Nephron (organoid): Measurements from ENCODE around the gene DRAM1.
"Not testable (repeated sequence)": the region's sequence is repeated elsewhere in the genome, so short reads cannot be mapped to it uniquely, and the experiment has no call there.

Source experiments
- H3K27ac Mint-ChIP-seq, 3 experiments: 2 replicates each; pipeline ENCODE4 v1.8.0; 2020; ENCODE audit warnings: mixed read lengths in 3 of 3, mild to moderate bottlenecking in 2 of 3, moderate library complexity in 1 of 3
- H3K27me3 Mint-ChIP-seq: 2 replicates; pipeline ENCODE4 v1.8.0; 2021; ENCODE audit warnings: low read depth, mild to moderate bottlenecking, moderate library complexity, mixed read lengths
- H3K36me3 Mint-ChIP-seq: 2 replicates; pipeline ENCODE4 v1.8.0; 2020; ENCODE audit warnings: low read depth, mixed read lengths
- H3K4me1 Mint-ChIP-seq: 2 replicates; pipeline ENCODE4 v1.8.0; 2020; ENCODE audit warnings: mixed read lengths
- H3K4me3 Mint-ChIP-seq, 3 experiments: 2 replicates each; pipeline ENCODE4 v1.8.0; 2020; ENCODE audit warnings: mild to moderate bottlenecking in 3 of 3, mixed read lengths in 3 of 3, moderate library complexity in 2 of 3
- H3K9me3 Mint-ChIP-seq: 2 replicates; pipeline ENCODE4 v1.8.0; 2020; ENCODE audit warnings: mixed read lengths
- TF ChIP-seq, protein P1 (sequence below), 3 experiments: fragments of 200-600 bp; sonication (generic); IDR thresholded peaks; one replicate each; pipeline ENCODE4 v1.5.0; 2021; ENCODE audit warnings: antibody characterized with exemption in 3 of 3; ENCODE audit not compliant: unreplicated experiment in 3 of 3

Gene DRAM1

DNA sequence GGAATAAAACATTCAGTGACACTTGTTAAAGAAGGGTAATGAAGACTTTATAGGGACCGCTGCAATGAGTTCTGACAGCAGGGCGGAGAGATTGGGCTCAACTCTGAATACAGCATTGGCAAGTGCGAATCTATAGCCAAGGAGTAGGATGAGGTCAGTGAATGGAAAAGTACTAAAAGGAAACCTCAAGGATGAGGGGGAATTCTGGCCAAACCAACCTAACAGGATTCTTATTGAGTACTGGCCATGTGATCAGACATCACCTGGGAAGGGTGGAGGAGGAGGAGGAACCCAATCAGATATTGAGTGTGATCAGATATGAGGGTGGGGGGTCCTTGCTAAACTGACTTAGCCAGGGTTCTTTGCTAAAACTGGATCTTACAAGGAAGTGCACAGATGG is 31.0 kb downstream of the DRAM1 start:
- Mint-ChIP-seq H3K4me3 (no peak overlapping the region), H3K27me3 (peaks cover 8% of the 10 kb centered on the region), H3K27ac (no peak overlapping the region), H3K4me1 (no peaks in the 10 kb centered on the region), H3K9me3 (no peaks in the 10 kb centered on the region), H3K36me3 (no peaks in the 10 kb centered on the region)
- TF ChIP-seq, protein P1, sequence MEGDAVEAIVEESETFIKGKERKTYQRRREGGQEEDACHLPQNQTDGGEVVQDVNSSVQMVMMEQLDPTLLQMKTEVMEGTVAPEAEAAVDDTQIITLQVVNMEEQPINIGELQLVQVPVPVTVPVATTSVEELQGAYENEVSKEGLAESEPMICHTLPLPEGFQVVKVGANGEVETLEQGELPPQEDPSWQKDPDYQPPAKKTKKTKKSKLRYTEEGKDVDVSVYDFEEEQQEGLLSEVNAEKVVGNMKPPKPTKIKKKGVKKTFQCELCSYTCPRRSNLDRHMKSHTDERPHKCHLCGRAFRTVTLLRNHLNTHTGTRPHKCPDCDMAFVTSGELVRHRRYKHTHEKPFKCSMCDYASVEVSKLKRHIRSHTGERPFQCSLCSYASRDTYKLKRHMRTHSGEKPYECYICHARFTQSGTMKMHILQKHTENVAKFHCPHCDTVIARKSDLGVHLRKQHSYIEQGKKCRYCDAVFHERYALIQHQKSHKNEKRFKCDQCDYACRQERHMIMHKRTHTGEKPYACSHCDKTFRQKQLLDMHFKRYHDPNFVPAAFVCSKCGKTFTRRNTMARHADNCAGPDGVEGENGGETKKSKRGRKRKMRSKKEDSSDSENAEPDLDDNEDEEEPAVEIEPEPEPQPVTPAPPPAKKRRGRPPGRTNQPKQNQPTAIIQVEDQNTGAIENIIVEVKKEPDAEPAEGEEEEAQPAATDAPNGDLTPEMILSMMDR (IDR thresholded peaks at IDR 0.05; ENCODE audit: unreplicated experiment in 3 of 3) = no peak

DNA sequence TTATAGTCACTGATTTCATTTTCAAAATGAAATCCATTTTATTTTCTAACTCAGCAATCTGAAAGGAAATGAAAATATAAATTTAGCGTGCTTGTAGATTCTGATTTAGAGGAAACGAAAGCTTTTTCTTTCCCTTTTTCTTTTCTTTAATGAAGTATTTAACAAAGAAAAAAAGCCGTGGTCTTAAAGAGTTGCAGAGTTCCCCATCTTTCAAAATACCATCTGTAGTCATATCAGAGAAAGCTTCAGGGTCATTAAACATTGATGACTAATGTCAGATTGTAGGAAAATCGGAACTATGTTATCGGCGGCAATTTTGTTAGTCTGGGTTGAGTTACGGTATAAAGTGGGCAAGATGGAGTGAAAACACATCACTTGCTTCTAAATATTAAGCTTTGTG is 32.3 kb downstream of the DRAM1 start:
- TF ChIP-seq, protein P1 (IDR thresholded peaks at IDR 0.05; ENCODE audit: unreplicated experiment in 3 of 3) = no peak
- Mint-ChIP-seq H3K4me1 (no peaks in the 10 kb centered on the region), H3K36me3 (no peaks in the 10 kb centered on the region), H3K4me3 (no peak overlapping the region), H3K9me3 (no peaks in the 10 kb centered on the region), H3K27me3 (peaks cover 8% of the 10 kb centered on the region), H3K27ac (no peak overlapping the region)

DNA sequence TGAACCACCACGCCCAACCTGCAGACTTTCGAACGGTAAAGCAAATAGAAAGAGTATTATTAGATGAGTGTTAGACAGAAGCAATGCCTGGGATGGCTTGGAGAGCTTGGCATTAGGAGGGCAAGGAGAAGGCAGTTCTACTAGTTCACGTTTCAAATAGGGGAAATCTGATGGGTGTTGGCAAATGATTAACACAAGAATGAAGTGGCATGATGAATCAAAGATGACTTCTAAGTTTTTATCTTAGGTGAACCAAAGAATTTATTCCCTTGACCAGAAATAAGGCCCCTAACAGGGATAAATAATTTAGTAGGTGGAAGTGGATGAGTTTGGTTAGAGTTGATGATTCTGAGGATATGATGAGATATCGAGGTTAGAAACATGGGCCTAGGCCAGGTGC is 38.5 kb downstream of the DRAM1 start:
- Mint-ChIP-seq H3K36me3 (no peaks in the 10 kb centered on the region), H3K9me3 (no peaks in the 10 kb centered on the region), H3K4me3 (no peak overlapping the region), H3K4me1 (peaks cover 7% of the 10 kb centered on the region), H3K27ac (no peak overlapping the region), H3K27me3 (peaks cover 11% of the 10 kb centered on the region)
- TF ChIP-seq, protein P1 (IDR thresholded peaks at IDR 0.05; ENCODE audit: unreplicated experiment in 3 of 3) = no peak

DNA sequence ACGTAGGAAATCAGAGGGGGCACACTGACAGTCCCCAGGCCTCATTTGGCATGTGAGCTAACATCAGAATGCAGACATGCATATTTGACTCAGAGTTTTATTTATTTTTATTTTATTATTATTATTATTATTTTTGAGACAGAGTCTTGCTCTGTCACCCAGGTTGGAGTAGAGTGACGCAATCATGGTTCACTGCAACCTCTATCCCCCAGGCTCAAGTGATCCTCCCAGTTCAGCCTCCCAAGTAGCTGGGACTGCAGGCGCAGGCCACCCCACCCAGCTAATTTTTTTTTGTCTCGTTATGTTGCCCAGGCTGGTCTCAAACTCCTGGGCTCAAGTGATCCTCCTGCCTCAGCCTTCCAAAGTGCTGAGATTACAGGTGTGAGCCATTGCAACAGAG is 41.4 kb downstream of the DRAM1 start:
- not testable (repeated sequence) for H3K4me1 Mint-ChIP-seq, H3K36me3 Mint-ChIP-seq, H3K4me3 Mint-ChIP-seq, H3K27ac Mint-ChIP-seq, H3K9me3 Mint-ChIP-seq
- H3K27me3 Mint-ChIP-seq = peaks cover 11% of the 10 kb centered on the region

DNA sequence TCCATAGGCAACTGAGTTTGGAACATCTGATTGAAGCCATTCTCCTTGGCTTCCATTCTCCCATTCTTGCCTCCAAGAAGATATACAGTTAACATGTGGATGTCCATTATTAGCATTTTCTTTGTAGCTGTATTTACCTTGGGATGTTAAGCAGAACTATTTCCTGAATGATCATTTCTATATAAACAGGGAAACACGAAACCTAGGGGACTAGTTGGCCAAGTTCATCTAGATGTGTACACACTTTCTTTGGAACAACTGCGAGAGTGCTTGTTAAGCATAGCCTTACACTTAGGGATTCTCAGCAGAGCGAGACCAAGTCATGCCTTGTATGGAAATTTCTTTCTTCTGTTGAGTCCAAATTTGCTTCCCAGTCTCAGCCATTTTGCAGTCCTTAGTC is 42.1 kb downstream of the DRAM1 start:
- H3K4me3 Mint-ChIP-seq = no peak overlapping the region
- H3K27ac Mint-ChIP-seq = peak overlapping the region in 2 of 3 experiments; percentile 39 to 48
- TF ChIP-seq, protein P1 (IDR thresholded peaks at IDR 0.05; ENCODE audit: unreplicated experiment in 3 of 3) = no peak
- peaks cover 11% of the 10 kb centered on the region for H3K27me3 Mint-ChIP-seq
- peaks cover 7% of the 10 kb centered on the region for H3K4me1 Mint-ChIP-seq
- H3K36me3 Mint-ChIP-seq = no peaks in the 10 kb centered on the region
- H3K9me3 Mint-ChIP-seq = no peaks in the 10 kb centered on the region

DNA sequence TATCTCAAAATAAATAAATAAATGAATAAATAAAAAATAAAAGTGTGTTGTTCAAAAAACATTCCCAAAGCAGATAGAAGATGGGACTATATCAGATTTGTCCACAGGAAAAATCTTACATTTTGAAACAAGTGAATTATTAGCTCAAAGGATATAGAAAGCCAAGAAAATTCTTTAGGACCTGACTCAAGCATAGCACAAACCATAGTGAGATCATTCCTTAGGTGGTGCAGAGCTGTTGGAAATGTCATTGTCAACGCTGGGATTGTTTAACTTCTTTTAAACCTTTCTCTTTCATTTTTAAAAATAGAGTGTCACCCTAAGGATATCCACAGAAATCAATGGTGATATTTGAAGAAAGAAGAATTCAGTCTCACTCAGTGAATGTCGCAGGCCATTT is 43.5 kb downstream of the DRAM1 start:
- no peak overlapping the region for H3K27ac Mint-ChIP-seq
- peaks cover 4% of the 10 kb centered on the region for H3K27me3 Mint-ChIP-seq
- no peaks in the 10 kb centered on the region for H3K36me3 Mint-ChIP-seq
- no peak overlapping the region for H3K4me3 Mint-ChIP-seq
- H3K4me1 Mint-ChIP-seq = peaks cover 7% of the 10 kb centered on the region
- TF ChIP-seq, protein P1 (IDR thresholded peaks at IDR 0.05; ENCODE audit: unreplicated experiment in 3 of 3) = no peak
- no peaks in the 10 kb centered on the region for H3K9me3 Mint-ChIP-seq
